Lower lobe of right lung (tissue), 2 donors: Measurements from ENCODE around the gene METTL8. TPM values are rescaled to one million over a fixed set of nuclear protein-coding genes. Genes with fewer than 3 reads are reported as not detected.

ENCODE experiments used
- ATAC-seq, 2 donors: fragments of 200-7000 bp; cut with Tn5 transposase; one replicate each; pipeline ENCODE4 v1.9.1; 2020 to 2022; ENCODE audit warnings: mild to moderate bottlenecking in 2 of 2, moderate library complexity in 2 of 2
- DNase-seq: peaks from one replicate; pipeline ENCODE4 v3.0.0-alpha.2; 2020
- H3K27ac ChIP-seq: fragments of 200-600 bp; one replicate; pipeline ENCODE4 v1.8.0; 2022
- H3K27me3 ChIP-seq: fragments of 200-600 bp; one replicate; pipeline ENCODE4 v1.8.0; 2022; ENCODE audit warnings: low read depth
- H3K36me3 ChIP-seq: fragments of 200-600 bp; one replicate; pipeline ENCODE4 v1.8.0; 2022; ENCODE audit warnings: mild to moderate bottlenecking
- H3K4me1 ChIP-seq: fragments of 200-600 bp; one replicate; pipeline ENCODE4 v1.8.0; 2022
- H3K4me3 ChIP-seq: fragments of 200-600 bp; one replicate; pipeline ENCODE4 v1.8.0; 2022; ENCODE audit warnings: mild to moderate bottlenecking
- H3K9me3 ChIP-seq: fragments of 200-600 bp; one replicate; pipeline ENCODE4 v1.8.0; 2022
- intact Hi-C: fragments of 100-400 bp; cut with DNase I; formaldehyde crosslinking; loops from one replicate; pipeline ENCODE4 v1.11.0; 2022
- total RNA-seq: library from RNA; stranded (reverse); fragmentation: NEBNext Ultra II Directional; extraction: Animal tissue kit (Norgen Biotek cat#: 25700); gene quantifications from one replicate; pipeline ENCODE4 v1.2.1, GENCODE V29; 2021
- TF ChIP-seq, protein P1 (sequence below): fragments of 200-600 bp; IDR thresholded peaks from one replicate; pipeline ENCODE4 v1.8.0; 2022; ENCODE audit warnings: antibody characterized with exemption, mild to moderate bottlenecking
- donor health status: DM: no; HTN: yes; CAD: no; lungs with severe emphysema.

Gene METTL8
- total RNA-seq, 1 donor from 2014 or later, result 12.9 TPM

DNA sequence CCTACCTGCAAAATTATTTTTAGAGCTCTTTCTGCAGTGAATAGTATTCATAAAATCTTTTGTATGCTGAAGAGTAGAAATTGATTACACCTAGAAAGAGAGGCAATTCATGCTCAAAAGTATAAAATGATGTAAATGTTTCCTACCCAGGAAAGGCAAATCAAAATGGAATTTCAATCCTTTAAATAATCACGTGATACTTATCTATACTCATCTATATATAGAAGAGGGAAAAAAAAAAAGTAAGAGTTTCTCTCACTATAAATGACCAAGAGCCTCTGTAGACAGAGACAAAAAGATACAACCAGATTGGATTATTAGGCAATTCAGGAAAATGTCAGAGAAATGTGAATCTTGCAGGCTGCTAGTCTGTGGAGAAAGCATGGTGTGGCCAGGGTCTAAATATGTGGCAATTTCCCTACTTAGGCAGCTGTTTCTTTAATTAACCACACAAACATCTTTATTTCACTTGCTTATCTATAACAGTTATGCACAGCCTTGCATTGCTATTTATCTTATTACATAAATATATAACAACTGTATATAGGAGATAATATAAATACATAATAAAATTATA is 39.5 kb downstream of the METTL8 start:
- no peaks in the 10 kb centered on the region for H3K4me1 ChIP-seq
- no peak overlapping the region for H3K27ac ChIP-seq
- H3K36me3 ChIP-seq, result no peaks in the 10 kb centered on the region
- DNase-seq (no peak), ATAC-seq (no peak)
- intact Hi-C loops, result no loop called here
- H3K27me3 ChIP-seq, result no peaks in the 10 kb centered on the region
- TF ChIP-seq, protein P1, sequence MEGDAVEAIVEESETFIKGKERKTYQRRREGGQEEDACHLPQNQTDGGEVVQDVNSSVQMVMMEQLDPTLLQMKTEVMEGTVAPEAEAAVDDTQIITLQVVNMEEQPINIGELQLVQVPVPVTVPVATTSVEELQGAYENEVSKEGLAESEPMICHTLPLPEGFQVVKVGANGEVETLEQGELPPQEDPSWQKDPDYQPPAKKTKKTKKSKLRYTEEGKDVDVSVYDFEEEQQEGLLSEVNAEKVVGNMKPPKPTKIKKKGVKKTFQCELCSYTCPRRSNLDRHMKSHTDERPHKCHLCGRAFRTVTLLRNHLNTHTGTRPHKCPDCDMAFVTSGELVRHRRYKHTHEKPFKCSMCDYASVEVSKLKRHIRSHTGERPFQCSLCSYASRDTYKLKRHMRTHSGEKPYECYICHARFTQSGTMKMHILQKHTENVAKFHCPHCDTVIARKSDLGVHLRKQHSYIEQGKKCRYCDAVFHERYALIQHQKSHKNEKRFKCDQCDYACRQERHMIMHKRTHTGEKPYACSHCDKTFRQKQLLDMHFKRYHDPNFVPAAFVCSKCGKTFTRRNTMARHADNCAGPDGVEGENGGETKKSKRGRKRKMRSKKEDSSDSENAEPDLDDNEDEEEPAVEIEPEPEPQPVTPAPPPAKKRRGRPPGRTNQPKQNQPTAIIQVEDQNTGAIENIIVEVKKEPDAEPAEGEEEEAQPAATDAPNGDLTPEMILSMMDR, result no peak
- H3K4me3 ChIP-seq, result no peak overlapping the region
- H3K9me3 ChIP-seq, result no peaks in the 10 kb centered on the region

- intact Hi-C loops, result no loop called here
- Histone ChIP-seq H3K4me1 (no peaks in the 10 kb centered on the region), H3K36me3 (no peaks in the 10 kb centered on the region), H3K27ac (no peak overlapping the region), H3K27me3 (no peaks in the 10 kb centered on the region), H3K9me3 (no peaks in the 10 kb centered on the region), H3K4me3 (no peak overlapping the region)
- TF ChIP-seq, protein P1, result no peak
- no peak for ATAC-seq
- no peak for DNase-seq
Observed at GRCh38 chr2:171393487-171393886, 40.3 kb downstream of the METTL8 start.

DNA sequence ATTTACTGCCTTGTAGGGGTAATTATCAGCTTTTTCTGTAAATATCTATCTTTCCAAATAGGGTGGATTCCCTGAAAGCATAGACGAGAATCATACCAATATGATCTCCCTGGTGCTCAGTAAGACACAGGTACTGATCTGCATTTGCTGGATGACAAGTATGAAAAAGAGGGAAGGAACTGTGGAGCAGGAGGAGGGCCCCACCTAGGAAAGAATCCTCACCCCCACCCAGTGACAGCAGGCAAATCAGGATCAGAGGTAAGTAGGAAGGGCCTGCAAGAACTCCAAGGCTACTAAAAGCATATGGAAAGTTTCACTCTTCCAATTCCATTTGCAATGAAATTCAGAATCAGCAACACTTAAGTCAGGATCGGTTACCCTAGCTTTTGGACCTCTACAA is 42.3 kb downstream of the METTL8 start:
- H3K4me3 ChIP-seq, result no peak overlapping the region
- no peaks in the 10 kb centered on the region for H3K36me3 ChIP-seq
- DNase-seq (no peak), ATAC-seq (no peak)
- H3K27ac ChIP-seq, result no peak overlapping the region
- TF ChIP-seq, protein P1, result no peak
- H3K27me3 ChIP-seq, result no peaks in the 10 kb centered on the region
- H3K4me1 ChIP-seq, result no peaks in the 10 kb centered on the region
- no peaks in the 10 kb centered on the region for H3K9me3 ChIP-seq
- intact Hi-C loops, result no loop called here

DNA sequence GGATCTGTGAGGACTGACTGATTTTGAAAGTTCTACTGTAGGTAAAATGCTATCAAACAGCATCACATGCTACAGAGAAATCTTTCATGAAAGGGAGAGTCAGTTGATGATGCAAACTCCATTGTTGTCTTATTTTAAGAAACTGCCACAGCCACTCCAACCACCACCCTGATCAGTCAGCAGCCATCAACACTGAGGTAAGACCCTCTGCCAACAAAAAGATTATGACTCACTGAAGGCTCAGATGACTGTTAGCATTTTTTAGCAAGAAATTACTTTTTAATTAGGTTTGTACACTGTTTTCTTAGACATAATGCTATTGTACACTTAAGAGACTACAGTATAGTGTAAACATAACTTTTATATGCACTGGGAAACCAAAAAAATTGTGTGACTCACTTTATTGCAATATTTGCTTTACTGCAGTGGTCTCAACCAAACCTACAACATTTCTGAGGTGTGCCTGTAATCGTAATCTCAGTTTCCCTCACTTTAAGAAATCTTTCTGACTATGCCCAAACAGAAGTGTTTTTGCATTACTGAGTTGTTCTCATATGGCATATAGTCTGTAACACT is 42.8 kb downstream of the METTL8 start:
- Histone ChIP-seq H3K4me1 (no peaks in the 10 kb centered on the region), H3K27me3 (no peaks in the 10 kb centered on the region), H3K4me3 (no peak overlapping the region), H3K36me3 (no peaks in the 10 kb centered on the region), H3K9me3 (no peaks in the 10 kb centered on the region), H3K27ac (no peak overlapping the region)
- ATAC-seq, result no peak
- DNase-seq, result no peak
- intact Hi-C loops, result no loop called here
- TF ChIP-seq, protein P1, result no peak

DNA sequence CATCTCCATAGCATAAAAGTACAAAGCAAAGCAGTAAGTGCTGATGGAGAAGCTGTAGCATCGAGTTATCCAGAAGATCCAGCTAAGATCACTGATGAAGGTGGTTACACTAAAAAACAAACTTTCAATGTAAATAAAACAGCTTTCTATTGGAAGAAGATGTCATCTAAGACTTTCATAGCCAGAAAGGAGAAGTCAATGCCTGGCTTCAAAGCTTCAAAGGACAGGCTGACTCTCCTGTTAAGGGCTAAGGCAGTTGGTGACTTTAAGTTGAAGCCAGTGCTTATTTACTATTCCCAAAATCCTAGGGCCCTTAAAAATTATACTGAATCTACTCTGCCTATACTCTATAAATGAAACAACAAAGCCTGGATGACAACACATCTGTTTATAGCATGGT is 44.0 kb downstream of the METTL8 start:
- intact Hi-C loops, result no loop called here

More for the DNA sequence above, 44.0 kb downstream of the METTL8 start:
- Histone ChIP-seq H3K4me3 (no peak overlapping the region), H3K9me3 (no peaks in the 10 kb centered on the region), H3K4me1 (no peaks in the 10 kb centered on the region), H3K27ac (no peak overlapping the region), H3K36me3 (no peaks in the 10 kb centered on the region), H3K27me3 (no peaks in the 10 kb centered on the region)
- TF ChIP-seq, protein P1, result no peak
- no peak for ATAC-seq
- DNase-seq, result no peak
